Measurements from ENCODE around the gene ZKSCAN1. TPM values are rescaled to one million over a fixed set of nuclear protein-coding genes. Genes with fewer than 3 reads are reported as not detected.
A peak's percentile ranks its signal among the peaks of the same experiment; 100 is the strongest.
"Not testable (repeated sequence)": the region's sequence is repeated elsewhere in the genome, so short reads cannot be mapped to it uniquely, and the experiment has no call there.

ZKSCAN1 gene
- total and polyA plus RNA-seq, 11 donors = 8.5 to 65.5 (median 37.1) TPM

GRCh38 chr7:99984593-99984992 is 30.8 kb upstream of the ZKSCAN1 start:
- Histone ChIP-seq H3K27ac (no peak overlapping the region), H3K4me3 (no peak overlapping the region), H3K27me3 (peaks cover 0 to 4% (median 0%) of the 10 kb centered on the region in 9 donors), H3K9me3 (peaks cover 0 to 5% (median 0%) of the 10 kb centered on the region in 12 donors), H3K36me3 (no peaks in the 10 kb centered on the region), H3K4me1 (no peaks in the 10 kb centered on the region)
- intact Hi-C loops (cut with DNase I) = no loop called here
- ATAC-seq (no peak), DNase-seq (no peak)
- TF ChIP-seq CTCF (IDR thresholded peaks at IDR 0.05) = no peak
- 57 to 65% (median 60%) methylated on average over 2 of the region's 2 CpGs for WGBS, 4 donors

DNA sequence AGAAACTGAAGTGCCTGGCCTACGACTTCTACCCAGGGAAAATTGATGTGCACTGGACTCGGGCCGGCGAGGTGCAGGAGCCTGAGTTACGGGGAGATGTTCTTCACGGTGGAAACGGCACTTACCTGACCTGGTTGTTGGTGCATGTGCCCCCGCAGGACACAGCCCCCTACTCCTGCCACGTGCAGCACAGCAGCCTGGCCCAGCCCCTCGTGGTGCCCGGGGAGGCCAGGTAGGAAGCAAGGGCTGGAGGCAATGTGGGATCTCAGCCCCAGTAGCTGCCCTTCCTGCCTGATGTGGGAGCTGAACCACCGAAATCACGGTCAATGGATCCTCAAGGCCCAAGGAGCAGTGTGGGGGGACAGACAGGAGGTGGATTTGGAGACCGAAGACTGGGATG is 28.1 kb upstream of the ZKSCAN1 start:
- H3K36me3 ChIP-seq, ATAC-seq, H3K9me3 ChIP-seq, H3K27me3 ChIP-seq, H3K4me3 ChIP-seq, H3K27ac ChIP-seq, DNase-seq: not testable (repeated sequence)
- WGBS, 4 donors = 71 to 79% (median 75%) methylated on average over 12 to 14 of the region's 14 CpGs
- peaks cover 0 to 18% (median 0%) of the 10 kb centered on the region in 12 donors for H3K4me1 ChIP-seq
- intact Hi-C loops (cut with DNase I) = loop anchor here in 4 of 10 donors (5.0 kb wide), 2 partner anchors 55 to 70 kb away; partner anchors contain the start of gene TRIM4 (in 1 of the 4)

DNA sequence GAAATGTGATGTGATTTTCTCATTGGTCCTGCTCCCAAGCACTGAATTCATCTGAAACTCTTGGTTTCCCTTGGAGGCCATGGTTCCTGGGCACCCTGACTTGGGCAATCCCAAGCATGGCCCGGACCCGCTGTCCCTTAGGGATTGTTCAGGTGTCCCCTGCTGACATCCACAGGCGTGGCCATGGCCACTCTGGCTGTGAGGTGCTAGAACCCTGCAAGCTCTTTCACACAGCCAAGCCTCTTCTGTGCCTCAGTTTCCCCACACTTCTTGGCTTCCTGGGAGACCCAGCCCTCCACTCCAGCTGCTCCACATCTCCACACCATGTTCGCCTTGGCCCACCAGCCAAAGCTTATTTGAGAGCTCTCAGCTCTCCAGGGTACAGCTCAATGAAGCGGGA is 27.6 kb upstream of the ZKSCAN1 start:
- Histone ChIP-seq H3K36me3 (no peaks in the 10 kb centered on the region), H3K4me1 (peaks cover 0 to 19% (median 0%) of the 10 kb centered on the region in 12 donors), H3K27ac (no peak overlapping the region), H3K27me3 (peaks cover 0 to 4% (median 0%) of the 10 kb centered on the region in 9 donors), H3K9me3 (no peaks in the 10 kb centered on the region), H3K4me3 (no peak overlapping the region)
- ATAC-seq (no peak), DNase-seq (no peak)
- no peak for TF ChIP-seq CTCF (IDR thresholded peaks at IDR 0.05)
- TF ChIP-seq POLR2A (IDR thresholded peaks at IDR 0.05) = no peak
- intact Hi-C loops (cut with DNase I) = loop anchor here in 4 of 10 donors (5.0 kb wide), 2 partner anchors 56 to 71 kb away; partner anchors contain the start of gene TRIM4 (in 1 of the 4)
- WGBS, 4 donors = 74 to 94% (median 92%) methylated on average over 5 of the region's 5 CpGs

- Histone ChIP-seq H3K36me3 (no peaks in the 10 kb centered on the region), H3K27me3 (peaks cover 0 to 4% (median 0%) of the 10 kb centered on the region in 9 donors), H3K4me1 (peaks cover 0 to 24% (median 3%) of the 10 kb centered on the region in 12 donors), H3K4me3 (peak overlapping the region in 6 of 12 donors; percentile 6 to 40 (median 20)), H3K9me3 (no peaks in the 10 kb centered on the region), H3K27ac (no peak overlapping the region)
- intact Hi-C loops (cut with DNase I) = loop anchor here in 9 of 10 donors (2.0 to 10.0 kb wide), 10 partner anchors 62 to 224 kb away; partner anchors contain the start of genes MBLAC1 (in 7 of the 9), GJC3 (in 3 of the 9), ZNF3 (in 2 of the 9) and PVRIG (in 1 of the 9)
- 40 to 52% (median 41%) methylated on average over 14 of the region's 14 CpGs for WGBS, 4 donors
- no peak for ATAC-seq
- DNase-seq = no peak
- no peak for TF ChIP-seq POLR2A (IDR thresholded peaks at IDR 0.05)
- no peak for TF ChIP-seq CTCF (IDR thresholded peaks at IDR 0.05)
Measured at GRCh38 chr7:99990460-99990852, 24.9 kb upstream of the ZKSCAN1 start.

DNA sequence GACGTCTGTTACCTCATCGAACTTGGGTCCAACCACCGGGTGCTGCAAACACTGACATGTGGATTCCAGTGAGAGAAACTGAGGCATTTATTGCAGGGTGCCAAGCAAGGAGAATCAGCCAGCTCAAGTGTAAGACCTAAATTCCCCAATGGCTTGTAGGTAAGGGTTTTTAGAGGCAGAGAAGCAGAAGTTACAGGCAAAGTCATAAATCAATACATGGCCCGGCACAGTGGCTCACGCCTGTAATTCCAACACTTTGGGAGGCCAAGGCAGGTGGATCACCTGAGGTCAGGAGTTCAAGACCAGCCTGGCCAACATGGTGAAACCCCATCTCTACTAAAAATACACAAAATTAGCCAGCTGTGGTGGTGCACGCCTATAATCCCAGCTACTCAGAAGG is 23.9 kb upstream of the ZKSCAN1 start:
- WGBS, 4 donors = 68 to 78% (median 71%) methylated on average over 6 of the region's 6 CpGs
- Histone ChIP-seq H3K4me1 (peaks cover 0 to 24% (median 3%) of the 10 kb centered on the region in 12 donors), H3K27ac (peak overlapping the region in 4 of 12 donors; percentile 17 to 72 (median 58))
- not testable (repeated sequence) for ATAC-seq, H3K4me3 ChIP-seq, H3K36me3 ChIP-seq, DNase-seq, H3K9me3 ChIP-seq, H3K27me3 ChIP-seq
- intact Hi-C loops (cut with DNase I) = loop anchor here in 9 of 10 donors (1.0 to 10.0 kb wide), 12 partner anchors 61 to 223 kb away; partner anchors contain the start of genes MBLAC1 (in 7 of the 9), GJC3 (in 4 of the 9), ZNF3 (in 2 of the 9) and PVRIG (in 1 of the 9)

All from heart left ventricle (tissue), 16 donors.